ENCODE data around the gene FANCC. TPM values are rescaled to one million over a fixed set of nuclear protein-coding genes. Genes with fewer than 3 reads are reported as not detected.
A peak's percentile ranks its signal among the peaks of the same experiment; 100 is the strongest.

FANCC gene
- total RNA-seq, 1 experiment from 2014 or later: 14.5 TPM

- Mint-ChIP-seq H3K9me3 (ENCODE audit: low read depth, unreplicated experiment) (no peaks in the 10 kb centered on the region), H3K4me1 (ENCODE audit: low read depth, unreplicated experiment) (peaks cover 20% of the 10 kb centered on the region), H3K36me3 (ENCODE audit: insufficient read depth, unreplicated experiment) (peaks cover 92% of the 10 kb centered on the region), H3K27me3 (ENCODE audit: unreplicated experiment) (no peaks in the 10 kb centered on the region), H3K4me3 (ENCODE audit: low read depth, unreplicated experiment) (no peak overlapping the region), H3K27ac (ENCODE audit: unreplicated experiment) (no peak overlapping the region)
- no peak for DNase-seq
- intact Hi-C loops (cut with micrococcal nuclease; ENCODE audit: unreplicated experiment): no loop called here
- no peak for TF ChIP-seq CTCF (IDR thresholded peaks at IDR 0.05; ENCODE audit: unreplicated experiment)
- no TSS peak for BruUV-seq (replicated peaks)
- CTCF ChIA-PET: no interaction called here
Observed at GRCh38 chr9:95085036-95085770, 232.3 kb downstream of the FANCC start.

- Mint-ChIP-seq H3K27ac (ENCODE audit: unreplicated experiment) (no peak overlapping the region), H3K36me3 (ENCODE audit: insufficient read depth, unreplicated experiment) (peaks cover 92% of the 10 kb centered on the region), H3K4me3 (ENCODE audit: low read depth, unreplicated experiment) (no peak overlapping the region), H3K4me1 (ENCODE audit: low read depth, unreplicated experiment) (peaks cover 12% of the 10 kb centered on the region), H3K27me3 (ENCODE audit: unreplicated experiment) (no peaks in the 10 kb centered on the region), H3K9me3 (ENCODE audit: low read depth, unreplicated experiment) (no peaks in the 10 kb centered on the region)
- CTCF ChIA-PET: interaction anchor here (0.6 kb wide), 1 partner anchor 1368 kb away, joined by 4 read pairs; no protein-coding TSS in a partner anchor
- TF ChIP-seq CTCF (IDR thresholded peaks at IDR 0.05; ENCODE audit: unreplicated experiment): no peak
- intact Hi-C loops (cut with micrococcal nuclease; ENCODE audit: unreplicated experiment): no loop called here
- BruUV-seq (replicated peaks): TSS peak; percentile 17
- no peak for DNase-seq
Observed at GRCh38 chr9:95084254-95084934, 233.1 kb downstream of the FANCC start.

- Mint-ChIP-seq H3K36me3 (ENCODE audit: insufficient read depth, unreplicated experiment) (peaks cover 90% of the 10 kb centered on the region), H3K4me1 (ENCODE audit: low read depth, unreplicated experiment) (peaks cover 5% of the 10 kb centered on the region), H3K27me3 (ENCODE audit: unreplicated experiment) (no peaks in the 10 kb centered on the region), H3K9me3 (ENCODE audit: low read depth, unreplicated experiment) (no peaks in the 10 kb centered on the region), H3K27ac (ENCODE audit: unreplicated experiment) (no peak overlapping the region), H3K4me3 (ENCODE audit: low read depth, unreplicated experiment) (no peak overlapping the region)
- BruUV-seq (replicated peaks): no TSS peak
- CTCF ChIA-PET: no interaction called here
- DNase-seq: no peak
- no peak for TF ChIP-seq CTCF (IDR thresholded peaks at IDR 0.05; ENCODE audit: unreplicated experiment)
- intact Hi-C loops (cut with micrococcal nuclease; ENCODE audit: unreplicated experiment): no loop called here
Observed at GRCh38 chr9:95083086-95083768, 234.3 kb downstream of the FANCC start.

GRCh38 chr9:95082401-95083084 is 235.0 kb downstream of the FANCC start:
- H3K27me3 Mint-ChIP-seq (ENCODE audit: unreplicated experiment): no peaks in the 10 kb centered on the region
- CTCF ChIA-PET: no interaction called here
- no peaks in the 10 kb centered on the region for H3K9me3 Mint-ChIP-seq (ENCODE audit: low read depth, unreplicated experiment)
- H3K4me3 Mint-ChIP-seq (ENCODE audit: low read depth, unreplicated experiment): no peak overlapping the region
- no peak for TF ChIP-seq CTCF (IDR thresholded peaks at IDR 0.05; ENCODE audit: unreplicated experiment)
- H3K36me3 Mint-ChIP-seq (ENCODE audit: insufficient read depth, unreplicated experiment): peaks cover 90% of the 10 kb centered on the region
- intact Hi-C loops (cut with micrococcal nuclease; ENCODE audit: unreplicated experiment): no loop called here
- H3K27ac Mint-ChIP-seq (ENCODE audit: unreplicated experiment): no peak overlapping the region
- DNase-seq: no peak
- BruUV-seq (replicated peaks): no TSS peak
- H3K4me1 Mint-ChIP-seq (ENCODE audit: low read depth, unreplicated experiment): no peaks in the 10 kb centered on the region
